DND-41 (cell line): ENCODE measurements around the gene SPRY4.

ENCODE experiments used
- ATAC-seq: fragments of 200-7000 bp; cut with Tn5 transposase; 3 replicates; pipeline ENCODE4 v1.9.1; 2021; ENCODE audit warnings: low read depth; ENCODE audit not compliant: insufficient read depth
- DNase-seq: peaks from one replicate; pipeline ENCODE4 v3.0.0-alpha.2; 2020
- H2AFZ ChIP-seq: 2 replicates; pipeline ENCODE4 v1.6.0; 2012; ENCODE audit warnings: low read depth, low read length
- H3K27ac ChIP-seq: 2 replicates; pipeline ENCODE4 v1.5.1; 2012; ENCODE audit warnings: low read length, inconsistent platforms
- H3K27me3 ChIP-seq: fragments of 200-600 bp; sonication (generic); 2 replicates; pipeline ENCODE4 v1.6.0; 2012; ENCODE audit warnings: low read length, mild to moderate bottlenecking, inconsistent platforms; ENCODE audit not compliant: insufficient read depth, poor library complexity
- H3K36me3 ChIP-seq: 2 replicates; pipeline ENCODE4 v1.5.1; 2012; ENCODE audit warnings: low read length, inconsistent platforms; ENCODE audit not compliant: insufficient read depth
- H3K4me1 ChIP-seq: 2 replicates; pipeline ENCODE4 v1.5.1; 2012; ENCODE audit warnings: mild to moderate bottlenecking, low read length; ENCODE audit not compliant: insufficient read depth
- H3K4me2 ChIP-seq: 2 replicates; pipeline ENCODE4 v1.6.0; 2012; ENCODE audit warnings: mild to moderate bottlenecking, moderate library complexity, low read length, inconsistent platforms; ENCODE audit not compliant: insufficient read depth
- H3K4me3 ChIP-seq, 2 experiments: fragments of 200-600 bp in 1 of 2; shearing (Covaris generic) in 1 of 2; 2 replicates each; pipeline ENCODE4 v1.5.1; 2012 to 2016; ENCODE audit warnings: inconsistent platforms in 2 of 2, low read length in 2 of 2, mild to moderate bottlenecking in 2 of 2, low read depth in 1 of 2, moderate library complexity in 1 of 2
- H3K79me2 ChIP-seq: 2 replicates; pipeline ENCODE4 v1.6.0; 2012; ENCODE audit warnings: low read length, inconsistent platforms; ENCODE audit not compliant: insufficient read depth
- H3K9ac ChIP-seq: 2 replicates; pipeline ENCODE4 v1.6.0; 2012; ENCODE audit warnings: low read depth, mild to moderate bottlenecking, inconsistent platforms, low read length, moderate library complexity
- H3K9me3 ChIP-seq: 2 replicates; pipeline ENCODE4 v1.5.1; 2012; ENCODE audit warnings: low read length, moderate library complexity, mild to moderate bottlenecking, inconsistent platforms; ENCODE audit not compliant: insufficient read depth, severe bottlenecking
- H4K20me1 ChIP-seq: 2 replicates; pipeline ENCODE4 v1.6.0; 2012; ENCODE audit warnings: low read length; ENCODE audit not compliant: insufficient read depth
- EZH2 ChIP-seq: IDR thresholded peaks from 3 replicates; pipeline ENCODE4 v1.6.1; 2012; ENCODE audit warnings: borderline replicate concordance, low read depth, mild to moderate bottlenecking, moderate library complexity, low read length, inconsistent platforms; ENCODE audit not compliant: severe bottlenecking
- TF ChIP-seq, protein P1 (sequence below): IDR thresholded peaks from 2 replicates; pipeline ENCODE4 v1.5.1; 2012; ENCODE audit warnings: borderline replicate concordance, low read length, moderate library complexity, mild to moderate bottlenecking; ENCODE audit not compliant: poor library complexity, severe bottlenecking; ENCODE audit errors: extremely low read depth

Gene SPRY4

DNA sequence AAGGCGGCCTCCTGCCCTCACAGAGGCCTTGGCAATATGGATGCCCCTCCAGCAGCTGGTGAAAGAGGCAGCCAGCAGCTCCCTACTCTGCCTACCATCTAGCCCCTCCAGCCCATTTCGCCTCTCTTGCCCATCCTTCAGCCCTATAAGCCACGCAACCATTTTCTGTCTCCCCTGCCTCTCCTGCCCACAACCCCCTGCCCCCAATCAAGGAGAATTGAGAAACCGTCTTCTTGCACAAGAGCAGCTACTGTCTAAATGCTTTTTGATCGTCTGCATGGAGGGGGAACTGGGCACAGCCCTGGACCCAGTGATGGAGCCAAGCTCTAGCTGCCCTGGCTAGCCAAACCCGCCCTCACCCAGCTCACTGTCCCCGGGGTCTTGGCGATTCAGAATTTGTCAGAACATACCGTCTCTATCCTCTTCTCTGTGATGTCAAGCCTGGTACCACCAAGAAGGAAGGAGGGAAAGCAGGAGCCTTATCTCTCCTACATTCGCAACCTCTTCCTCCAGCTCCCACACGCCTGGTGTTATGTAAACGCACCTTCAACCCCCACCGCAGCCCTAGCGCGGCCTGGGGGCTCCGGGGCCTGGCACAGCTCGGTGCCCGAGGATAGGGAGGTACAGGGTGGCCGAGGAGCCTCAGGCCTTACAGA is 1.2 kb downstream of the SPRY4 start:
- DNase-seq (no peak), ATAC-seq (no peak)
- no peaks in the 10 kb centered on the region for H3K79me2 ChIP-seq
- no peaks in the 10 kb centered on the region for H3K27me3 ChIP-seq
- no peak overlapping the region for H3K27ac ChIP-seq
- H2AFZ ChIP-seq: no peak overlapping the region
- no peak overlapping the region for H3K4me2 ChIP-seq
- no peaks in the 10 kb centered on the region for H3K36me3 ChIP-seq
- H3K9ac ChIP-seq: no peak overlapping the region
- peaks cover 32% of the 10 kb centered on the region for H3K4me1 ChIP-seq
- 0 out of 2 replicates have a peak, but pooled peaks cover 2% of the 10 kb centered on the region for H4K20me1 ChIP-seq
- H3K4me3 ChIP-seq: no peak overlapping the region
- TF ChIP-seq, protein P1, sequence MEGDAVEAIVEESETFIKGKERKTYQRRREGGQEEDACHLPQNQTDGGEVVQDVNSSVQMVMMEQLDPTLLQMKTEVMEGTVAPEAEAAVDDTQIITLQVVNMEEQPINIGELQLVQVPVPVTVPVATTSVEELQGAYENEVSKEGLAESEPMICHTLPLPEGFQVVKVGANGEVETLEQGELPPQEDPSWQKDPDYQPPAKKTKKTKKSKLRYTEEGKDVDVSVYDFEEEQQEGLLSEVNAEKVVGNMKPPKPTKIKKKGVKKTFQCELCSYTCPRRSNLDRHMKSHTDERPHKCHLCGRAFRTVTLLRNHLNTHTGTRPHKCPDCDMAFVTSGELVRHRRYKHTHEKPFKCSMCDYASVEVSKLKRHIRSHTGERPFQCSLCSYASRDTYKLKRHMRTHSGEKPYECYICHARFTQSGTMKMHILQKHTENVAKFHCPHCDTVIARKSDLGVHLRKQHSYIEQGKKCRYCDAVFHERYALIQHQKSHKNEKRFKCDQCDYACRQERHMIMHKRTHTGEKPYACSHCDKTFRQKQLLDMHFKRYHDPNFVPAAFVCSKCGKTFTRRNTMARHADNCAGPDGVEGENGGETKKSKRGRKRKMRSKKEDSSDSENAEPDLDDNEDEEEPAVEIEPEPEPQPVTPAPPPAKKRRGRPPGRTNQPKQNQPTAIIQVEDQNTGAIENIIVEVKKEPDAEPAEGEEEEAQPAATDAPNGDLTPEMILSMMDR: no peak
- no peak for TF ChIP-seq EZH2
- H3K9me3 ChIP-seq: no peaks in the 10 kb centered on the region

- no peak for ATAC-seq
- H3K27ac ChIP-seq: no peak overlapping the region
Measured at GRCh38 chr5:142322747-142323479, 1.9 kb downstream of the SPRY4 start.

DNA sequence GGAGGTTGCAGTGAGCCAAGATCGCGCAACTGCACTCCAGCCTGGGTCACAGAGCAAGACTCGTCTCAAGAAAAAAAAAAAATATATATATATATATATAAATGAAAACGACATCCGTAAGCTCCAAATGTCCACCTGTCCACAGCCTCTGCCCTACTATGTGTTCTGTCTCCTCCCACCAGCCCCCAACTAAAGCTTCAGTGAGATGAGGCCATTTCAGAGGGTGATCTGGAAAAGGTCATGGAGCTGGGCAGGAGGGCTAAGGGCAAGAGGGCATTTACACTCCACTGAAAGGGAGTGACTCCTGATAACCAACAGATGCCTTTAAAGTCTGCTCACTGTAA is 2.4 kb downstream of the SPRY4 start:
- H3K27me3 ChIP-seq: no peaks in the 10 kb centered on the region
- no peaks in the 10 kb centered on the region for H3K79me2 ChIP-seq
- H2AFZ ChIP-seq: no peak overlapping the region
- no peaks in the 10 kb centered on the region for H3K9me3 ChIP-seq
- H3K4me3 ChIP-seq: no peak overlapping the region
- TF ChIP-seq EZH2: no peak
- TF ChIP-seq, protein P1: no peak
- H3K9ac ChIP-seq: no peak overlapping the region
- H3K4me2 ChIP-seq: no peak overlapping the region
- no peak overlapping the region for H3K27ac ChIP-seq
- H3K36me3 ChIP-seq: no peaks in the 10 kb centered on the region
- no peak for DNase-seq
- peaks cover 34% of the 10 kb centered on the region for H3K4me1 ChIP-seq
- no peak for ATAC-seq
- H4K20me1 ChIP-seq: 0 out of 2 replicates have a peak, but pooled peaks cover 2% of the 10 kb centered on the region

More at GRCh38 chr5:142322747-142323479, 1.9 kb downstream of the SPRY4 start:
- H3K4me2 ChIP-seq: no peak overlapping the region
- H2AFZ ChIP-seq: no peak overlapping the region
- no peaks in the 10 kb centered on the region for H3K79me2 ChIP-seq
- H3K9ac ChIP-seq: no peak overlapping the region
- no peaks in the 10 kb centered on the region for H3K36me3 ChIP-seq
- H3K4me1 ChIP-seq: peaks cover 34% of the 10 kb centered on the region
- H3K9me3 ChIP-seq: no peaks in the 10 kb centered on the region
- TF ChIP-seq, protein P1: no peak
- no peak for TF ChIP-seq EZH2
- H3K4me3 ChIP-seq: no peak overlapping the region
- 0 out of 2 replicates have a peak, but pooled peaks cover 2% of the 10 kb centered on the region for H4K20me1 ChIP-seq
- no peaks in the 10 kb centered on the region for H3K27me3 ChIP-seq
- no peak for DNase-seq
